HT-29 (cell line): Measurements from ENCODE around the gene GALNT12. TPM values are rescaled to one million over a fixed set of nuclear protein-coding genes. Genes with fewer than 3 reads are reported as not detected.

Experiments used
- total RNA-seq: library from RNA; depleted of rRNA; stranded (reverse); fragments of >200 nt; shearing (Covaris generic); gene quantifications from 2 replicates; pipeline ENCODE4 v1.2.3, GENCODE V29; 2014; rRNA removed

GALNT12 gene
- total RNA-seq, 1 experiment from 2014 or later: 53.2 TPM

Other genes starting within 250 kb of the GALNT12 start
- gene GABBR2, start 98.7 kb upstream of the GALNT12 start, total RNA-seq: not detected in 2 replicates
- 43.7 and 47.8 TPM in 2 replicates for gene ANKS6, start 11.1 kb upstream of the GALNT12 start, total RNA-seq
- not detected in 2 replicates for gene COL15A1, start 136.2 kb downstream of the GALNT12 start, total RNA-seq